SK-N-SH (cell line): ENCODE results near the gene CNGA2. TPM values are rescaled to one million over a fixed set of nuclear protein-coding genes. Genes with fewer than 3 reads are reported as not detected.

ENCODE experiments used
- CTCF ChIA-PET: fragments of 300-600, 350-600 bp; formaldehyde crosslinking; extraction: SDS; loops from one replicate; lab custom pipeline; 2021; lab: Yijun Ruan, JAX
- POLR2A ChIA-PET: fragments of 350-600 bp; sonication (Branson Sonifier 250); formaldehyde crosslinking; extraction: SDS; loops from one replicate; lab custom pipeline; 2020; ENCODE audit warnings: antibody characterized with exemption, inconsistent platforms; lab: Yijun Ruan, JAX
- DNase-seq: peaks from one replicate; pipeline ENCODE4 v3.0.0; 2012
- H2AFZ ChIP-seq: fragments of 200-600 bp; sonication (generic); 2 replicates; pipeline ENCODE4 v1.8.1; 2016; ENCODE audit warnings: antibody characterized with exemption, mild to moderate bottlenecking, low read depth
- H3F3A ChIP-seq: fragments of 200-600 bp; sonication (generic); replicated peaks from 2 replicates; pipeline ENCODE3; 2016; ENCODE audit warnings: antibody characterized with exemption, mild to moderate bottlenecking; ENCODE audit not compliant: insufficient read depth
- H3K27ac ChIP-seq, 2 experiments: fragments of 200-500 bp in 1 of 2; fragments of 200-600 bp in 1 of 2; sonication (Bioruptor generic) in 1 of 2; sonication (generic), shearing (Covaris generic) in 1 of 2; 2 replicates each; pipeline versions ENCODE4 v1.5.1 to v1.6.1; 2014 to 2016; ENCODE audit warnings: low read depth in 2 of 2, inconsistent platforms in 1 of 2, low read length in 1 of 2, mild to moderate bottlenecking in 1 of 2, mixed read lengths in 1 of 2
- H3K27me3 ChIP-seq: fragments of 200-600 bp; sonication (generic), shearing (Covaris generic); 2 replicates; pipeline ENCODE4 v1.6.1; 2016; ENCODE audit warnings: mixed run types; ENCODE audit not compliant: insufficient read depth
- H3K36me3 ChIP-seq, 2 experiments: fragments of 200-500 bp in 1 of 2; fragments of 200-600 bp in 1 of 2; sonication (Bioruptor generic) in 1 of 2; sonication (generic) in 1 of 2; replicated peaks in 1 of 2; 2 replicates each; pipeline versions ENCODE3 to v1.5.1; 2014 to 2016; ENCODE audit warnings: low read length in 1 of 2, mild to moderate bottlenecking in 1 of 2; ENCODE audit not compliant: insufficient read depth in 2 of 2, control insufficient read depth in 1 of 2
- H3K4me1 ChIP-seq, 2 experiments: fragments of 200-500 bp in 1 of 2; fragments of 200-600 bp in 1 of 2; sonication (Bioruptor generic) in 1 of 2; sonication (generic), shearing (Covaris generic) in 1 of 2; 2 replicates each; pipeline versions ENCODE4 v1.5.1 to v1.6.1; 2014 to 2016; ENCODE audit warnings: low read depth in 1 of 2, low read length in 1 of 2, mixed run types in 1 of 2; ENCODE audit not compliant: insufficient read depth in 2 of 2, control insufficient read depth in 1 of 2
- H3K4me2 ChIP-seq: fragments of 200-600 bp; sonication (generic), shearing (Covaris generic); 2 replicates; pipeline ENCODE4 v1.6.1; 2017; ENCODE audit warnings: mixed run types
- H3K4me3 ChIP-seq, 2 experiments: fragments of 200-500 bp in 1 of 2; fragments of 200-600 bp in 1 of 2; sonication (Bioruptor generic) in 1 of 2; sonication (generic), shearing (Covaris generic) in 1 of 2; 2 replicates each; pipeline versions ENCODE4 v1.5.1 to v1.8.1; 2014 to 2016; ENCODE audit warnings: low read depth in 2 of 2, inconsistent platforms in 1 of 2, low read length in 1 of 2, mild to moderate bottlenecking in 1 of 2, mixed read lengths in 1 of 2, moderate library complexity in 1 of 2
- H3K79me2 ChIP-seq: fragments of 200-600 bp; sonication (generic); 2 replicates; pipeline ENCODE4 v1.8.1; 2017; ENCODE audit warnings: mild to moderate bottlenecking; ENCODE audit not compliant: insufficient read depth
- H3K9ac ChIP-seq: fragments of 200-600 bp; sonication (generic); 2 replicates; pipeline ENCODE4 v1.6.1; 2017; ENCODE audit warnings: mixed run types
- H3K9me2 ChIP-seq: fragments of 200-600 bp; sonication (generic); 2 replicates; pipeline ENCODE4 v1.6.1; 2017; ENCODE audit warnings: mixed run types
- H3K9me3 ChIP-seq: fragments of 200-600 bp; sonication (generic); 2 replicates; pipeline ENCODE4 v1.6.1; 2017; ENCODE audit warnings: mixed run types, mild to moderate bottlenecking, moderate library complexity
- H4K20me1 ChIP-seq: fragments of 200-600 bp; sonication (generic); 2 replicates; pipeline ENCODE4 v1.6.1; 2017; ENCODE audit warnings: mild to moderate bottlenecking, mixed run types; ENCODE audit not compliant: insufficient read depth
- CHD2 ChIP-seq: fragments of 150-350 bp; IDR thresholded peaks from 2 replicates; pipeline ENCODE4 v1.6.1; 2018; ENCODE audit warnings: low read length; ENCODE audit not compliant: partially characterized antibody
- ELF1 ChIP-seq: IDR thresholded peaks from 2 replicates; pipeline ENCODE4 v1.4.0; 2012
- GABPA ChIP-seq: IDR thresholded peaks from 2 replicates; pipeline ENCODE4 v1.4.0; 2012; ENCODE audit warnings: low read depth, mild to moderate bottlenecking
- MEF2A ChIP-seq: IDR thresholded peaks from 2 replicates; pipeline ENCODE4 v1.4.0; 2012; ENCODE audit warnings: low read depth, borderline replicate concordance
- MXI1 ChIP-seq: IDR thresholded peaks from 2 replicates; pipeline ENCODE4 v1.6.1; 2012; ENCODE audit warnings: mild to moderate bottlenecking, low read depth, low read length, improper control_type of control experiment
- PBX3 ChIP-seq: IDR thresholded peaks from 2 replicates; pipeline ENCODE4; 2012
- POLR2AphosphoS5 ChIP-seq: IDR thresholded peaks from 2 replicates; pipeline ENCODE4 v1.6.1; 2012; ENCODE audit warnings: low read depth, low read length
- RFX5 ChIP-seq: IDR thresholded peaks from 2 replicates; pipeline ENCODE4 v1.6.1; 2012; ENCODE audit warnings: mild to moderate bottlenecking, improper control_type of control experiment, low read length
- RXRA ChIP-seq: IDR thresholded peaks from 2 replicates; pipeline ENCODE4 v1.4.0; 2012; ENCODE audit warnings: low read depth, mild to moderate bottlenecking, borderline replicate concordance
- SIN3A ChIP-seq: IDR thresholded peaks from 2 replicates; pipeline ENCODE4 v1.6.1; 2012; ENCODE audit warnings: low read depth, mild to moderate bottlenecking, low read length, moderate library complexity, borderline replicate concordance
- TEAD4 ChIP-seq: IDR thresholded peaks from 2 replicates; pipeline ENCODE4 v1.4.0; 2012; ENCODE audit warnings: mild to moderate bottlenecking, borderline replicate concordance; ENCODE audit not compliant: insufficient read depth
- ZBTB33 ChIP-seq: IDR thresholded peaks from 2 replicates; pipeline ENCODE4 v1.4.0; 2012; ENCODE audit warnings: low read depth, borderline replicate concordance
- WGBS: methylation state at CpG from one replicate; pipeline ENCODE4 v1.1.6; 2017; ENCODE audit warnings: low lambda C conversion rate; 5-methylcytosine and 5-hydroxymethylcytosine counted together
- polyA plus RNA-seq, 3 experiments: library from polyadenylated mRNA; depleted of rRNA; stranded (reverse); fragments of >200 nt; gene quantifications; 2 replicates each; pipeline ENCODE4 v1.2.3, GENCODE V29; 2012
- TF ChIP-seq, protein P1 (sequence below): fragments of 200-600 bp; sonication (generic); IDR thresholded peaks from 2 replicates; pipeline ENCODE4 v1.6.1; 2017; ENCODE audit warnings: antibody characterized with exemption, mild to moderate bottlenecking, moderate library complexity

Gene CNGA2
- polyA plus RNA-seq, 1 of the 3 experiments (the other 2 are of a cell fraction) = not detected

DNA sequence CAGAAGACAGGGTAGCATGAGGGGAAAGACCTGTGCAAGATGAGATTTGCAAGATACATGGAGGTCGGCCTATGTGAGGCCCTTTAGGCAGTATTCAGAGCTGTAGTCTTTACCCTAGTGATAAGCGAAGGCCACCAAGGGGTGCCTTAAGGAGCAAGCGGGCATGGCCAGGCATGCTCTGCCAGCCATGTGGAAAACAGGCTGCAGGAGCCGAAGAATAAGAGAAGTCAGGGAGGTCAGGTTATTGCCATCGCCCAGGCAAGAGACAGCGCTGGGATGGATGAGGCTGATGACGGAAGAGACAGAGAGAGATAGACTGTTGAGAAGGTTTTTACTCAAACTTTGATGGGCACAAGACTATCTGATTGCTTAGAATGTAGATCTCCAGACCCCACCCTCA is 25.7 kb upstream of the CNGA2 start (continued):
- TF ChIP-seq, protein P1, sequence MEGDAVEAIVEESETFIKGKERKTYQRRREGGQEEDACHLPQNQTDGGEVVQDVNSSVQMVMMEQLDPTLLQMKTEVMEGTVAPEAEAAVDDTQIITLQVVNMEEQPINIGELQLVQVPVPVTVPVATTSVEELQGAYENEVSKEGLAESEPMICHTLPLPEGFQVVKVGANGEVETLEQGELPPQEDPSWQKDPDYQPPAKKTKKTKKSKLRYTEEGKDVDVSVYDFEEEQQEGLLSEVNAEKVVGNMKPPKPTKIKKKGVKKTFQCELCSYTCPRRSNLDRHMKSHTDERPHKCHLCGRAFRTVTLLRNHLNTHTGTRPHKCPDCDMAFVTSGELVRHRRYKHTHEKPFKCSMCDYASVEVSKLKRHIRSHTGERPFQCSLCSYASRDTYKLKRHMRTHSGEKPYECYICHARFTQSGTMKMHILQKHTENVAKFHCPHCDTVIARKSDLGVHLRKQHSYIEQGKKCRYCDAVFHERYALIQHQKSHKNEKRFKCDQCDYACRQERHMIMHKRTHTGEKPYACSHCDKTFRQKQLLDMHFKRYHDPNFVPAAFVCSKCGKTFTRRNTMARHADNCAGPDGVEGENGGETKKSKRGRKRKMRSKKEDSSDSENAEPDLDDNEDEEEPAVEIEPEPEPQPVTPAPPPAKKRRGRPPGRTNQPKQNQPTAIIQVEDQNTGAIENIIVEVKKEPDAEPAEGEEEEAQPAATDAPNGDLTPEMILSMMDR = no peak
- TF ChIP-seq RXRA = no peak
- no peak for TF ChIP-seq SIN3A
- TF ChIP-seq POLR2AphosphoS5 = no peak
- no peak for TF ChIP-seq MEF2A
- TF ChIP-seq GABPA = no peak
- TF ChIP-seq PBX3 = no peak
- TF ChIP-seq, all 33 proteins: peak for 0

DNA sequence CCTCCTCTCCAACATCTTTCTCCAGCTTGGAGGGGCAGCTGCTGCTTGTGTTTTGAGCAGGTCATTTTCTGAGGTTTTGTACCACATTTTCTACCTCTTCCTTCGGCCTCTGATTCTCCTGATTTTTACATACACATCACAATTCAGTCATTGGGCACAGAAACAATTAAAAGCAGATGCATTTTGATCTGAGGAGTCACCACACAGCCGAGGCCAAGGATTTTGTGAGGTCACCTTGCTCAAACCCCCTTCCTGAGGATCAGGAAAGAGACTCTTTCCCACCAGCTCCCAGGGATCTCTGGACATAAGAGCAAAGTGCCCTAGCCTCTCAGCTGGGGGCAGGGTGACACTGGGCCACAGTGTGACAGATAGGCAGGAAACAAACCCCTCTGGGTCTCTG is 24.1 kb upstream of the CNGA2 start:
- no peak overlapping the region for H3K27ac ChIP-seq
- WGBS = 0% methylated on average over 2 of the region's 2 CpGs
- H3K79me2 ChIP-seq = no peaks in the 10 kb centered on the region
- no peak overlapping the region for H3K4me3 ChIP-seq
- H3K36me3 ChIP-seq = no peaks in the 10 kb centered on the region
- H3K4me2 ChIP-seq = no peak overlapping the region
- H3F3A ChIP-seq = no peaks in the 10 kb centered on the region
- H2AFZ ChIP-seq = no peak overlapping the region
- ChIA-PET CTCF (no interaction called here), POLR2A (no interaction called here)
- peaks cover 5% of the 10 kb centered on the region; the same call in 1 of the 2 replicates for H3K27me3 ChIP-seq
- H3K9ac ChIP-seq = no peak overlapping the region
- no peaks in the 10 kb centered on the region for H3K9me3 ChIP-seq
- no peaks in the 10 kb centered on the region for H3K9me2 ChIP-seq
- DNase-seq = no peak
- no peak for TF ChIP-seq TEAD4
- TF ChIP-seq RFX5 = no peak
- TF ChIP-seq ZBTB33 = no peak
- no peak for TF ChIP-seq CHD2
- TF ChIP-seq ELF1 = no peak
- TF ChIP-seq PBX3 = no peak
- no peak for TF ChIP-seq MXI1
- no peaks in the 10 kb centered on the region for H4K20me1 ChIP-seq
- no peaks in the 10 kb centered on the region for H3K4me1 ChIP-seq
